Hematopoietic multipotent progenitor cell treated with erythropoietin and hydrocortisone succinate and interleukin-3 and kit ligand, for 8 days (in vitro differentiated cells): ENCODE results near the gene CENPU.
"Not testable (repeated sequence)": the region's sequence is repeated elsewhere in the genome, so short reads cannot be mapped to it uniquely, and the experiment has no call there.

Experiments
- DNase-seq: peaks from one replicate; pipeline ENCODE4 v3.0.0-alpha.2; 2015

Gene CENPU

DNA sequence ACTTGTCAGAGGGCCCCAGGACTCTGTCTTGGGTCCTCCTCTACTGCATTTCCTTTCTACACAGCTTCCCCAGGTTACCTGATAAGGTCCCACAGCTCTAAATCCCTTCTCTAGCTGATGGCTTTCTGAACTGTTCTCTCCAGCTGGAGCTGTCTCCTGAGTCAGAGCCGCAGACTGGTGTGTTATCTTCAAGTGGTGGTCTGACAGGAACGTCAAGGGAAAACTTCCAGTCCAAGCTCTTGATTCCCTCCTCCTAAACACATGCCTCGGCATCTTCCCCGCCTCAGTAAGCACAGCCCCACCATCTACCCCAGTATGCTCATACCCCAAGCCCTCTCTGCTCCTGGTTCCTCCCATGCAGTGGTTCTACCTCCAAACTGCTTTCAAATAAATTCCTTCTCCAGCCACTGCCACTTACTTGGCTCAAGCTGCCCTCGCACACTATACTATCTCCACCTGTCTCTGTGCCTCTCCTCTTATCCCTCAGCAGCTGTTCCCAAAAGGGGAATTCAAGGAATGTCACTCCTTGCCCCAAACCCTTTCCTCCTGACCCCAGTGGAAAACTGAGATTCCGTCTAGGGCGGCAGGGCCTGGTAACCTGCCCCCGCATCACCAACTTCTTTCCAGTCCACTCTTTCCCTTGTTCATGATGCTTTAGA, 17.2 kb upstream of the CENPU start:
- DNase-seq: no peak

DNA sequence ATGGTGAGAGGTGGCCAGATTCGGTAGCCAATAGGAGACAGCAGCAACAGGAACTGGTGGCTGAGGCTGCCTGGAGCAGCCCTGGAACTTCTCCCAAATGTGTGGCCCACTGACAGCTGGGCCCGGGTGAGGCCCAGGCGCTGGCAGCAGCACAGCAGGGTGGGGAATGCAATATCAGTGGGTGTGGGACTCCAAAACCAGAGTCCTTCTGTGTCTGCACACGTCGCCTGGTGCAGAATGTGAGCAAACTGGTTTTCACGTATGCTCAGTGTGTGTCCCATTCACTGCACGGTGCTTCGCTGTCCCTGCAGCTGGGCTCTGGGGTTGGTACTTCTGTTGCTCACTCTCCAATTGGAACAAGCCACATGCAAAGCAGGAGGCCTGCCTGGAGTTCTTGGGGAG, 14.4 kb upstream of the CENPU start:
- DNase-seq: peak; percentile 76

GRCh38 chr4:184747034-184747830, 13.3 kb upstream of the CENPU start:
- peak; percentile 79 for DNase-seq

- DNase-seq: peak; percentile 93
Measured at GRCh38 chr4:184745831-184746795, 12.2 kb upstream of the CENPU start.

GRCh38 chr4:184744236-184744635, 10.3 kb upstream of the CENPU start:
- DNase-seq: no peak

- DNase-seq: no peak
Measured at GRCh38 chr4:184743650-184744049, 9.8 kb upstream of the CENPU start.

DNA sequence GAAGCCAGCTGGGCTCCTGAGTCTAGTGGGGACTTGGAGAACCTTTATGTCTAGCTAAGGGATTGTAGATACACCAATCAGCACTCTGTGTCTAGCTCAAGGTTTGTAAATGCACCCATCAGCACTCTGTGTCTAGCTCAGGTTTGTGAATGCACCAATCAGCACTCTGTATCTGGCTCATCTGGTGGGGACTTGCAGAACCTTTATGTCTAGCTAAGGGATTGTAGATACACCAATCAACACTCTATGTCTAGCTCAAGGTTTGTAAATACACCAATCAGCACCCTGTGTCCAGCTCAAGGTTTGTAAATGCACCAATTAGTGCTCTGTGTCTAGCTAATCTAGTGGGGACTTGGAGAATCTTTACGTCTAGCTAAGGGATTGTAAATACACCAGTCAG, 7.8 kb upstream of the CENPU start:
- not testable (repeated sequence) for DNase-seq

- DNase-seq: no peak
Measured at GRCh38 chr4:184740980-184741391, 7.1 kb upstream of the CENPU start.

DNA sequence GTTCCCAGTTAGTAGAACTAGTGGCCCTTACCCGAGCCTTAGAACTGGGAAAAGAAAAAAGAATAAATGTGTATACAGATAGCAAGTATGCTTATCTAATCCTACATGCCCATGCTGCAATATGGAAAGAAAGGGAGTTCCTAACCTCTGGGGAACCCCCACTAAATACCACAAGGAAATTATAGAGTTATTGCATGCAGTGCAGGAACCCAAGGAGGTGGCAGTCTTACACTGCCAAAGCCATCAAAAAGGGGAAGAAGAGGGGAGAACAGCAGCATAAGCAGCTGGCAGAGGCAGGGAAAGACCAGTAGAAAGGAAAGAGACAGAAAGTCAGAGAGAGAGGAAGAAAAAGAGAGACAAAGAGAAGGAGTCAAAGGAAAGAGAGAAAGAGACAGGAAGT, 5.7 kb upstream of the CENPU start:
- DNase-seq: peak; percentile 85

DNA sequence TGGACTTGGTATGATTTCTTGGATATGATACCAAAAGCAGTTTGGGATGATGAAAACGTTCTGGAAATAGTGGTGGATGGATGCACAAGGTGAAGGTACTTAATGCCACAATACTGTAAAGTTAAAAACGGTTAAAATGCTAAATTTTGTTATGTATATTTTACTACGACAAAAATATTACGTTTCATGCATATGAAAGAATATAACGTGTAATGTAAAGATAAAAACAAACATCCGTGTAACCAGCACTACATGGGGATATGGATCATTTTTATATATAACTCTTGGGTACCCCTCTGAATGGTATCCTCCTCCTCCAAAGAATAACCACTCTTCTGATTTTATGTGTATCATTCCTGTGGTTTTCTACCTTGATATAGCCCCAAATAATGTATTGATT, 862 bp upstream of the CENPU start:
- no peak for DNase-seq

GRCh38 chr4:184732126-184732525, 1.8 kb downstream of the CENPU start:
- DNase-seq: peak; percentile 25

DNA sequence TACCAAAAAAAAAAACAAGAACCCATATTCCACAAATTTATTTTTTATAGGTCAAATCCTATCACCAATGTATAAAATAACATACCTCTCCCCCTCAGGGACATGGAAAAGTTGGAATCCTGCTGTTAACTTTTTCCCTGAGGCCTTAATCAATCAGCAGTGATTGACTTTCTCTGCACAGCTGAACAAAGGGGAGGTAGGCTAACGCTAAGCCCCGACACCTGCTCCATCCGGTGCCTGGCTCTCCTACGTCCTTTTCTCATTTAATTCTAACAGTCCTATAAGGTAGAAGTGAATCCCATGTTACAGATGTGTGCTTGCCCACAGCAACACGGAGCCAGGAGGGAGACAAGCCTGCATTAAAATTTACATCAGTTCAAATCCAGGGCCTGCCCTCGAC, 2.8 kb downstream of the CENPU start:
- no peak for DNase-seq

GRCh38 chr4:184729946-184730345, 4.0 kb downstream of the CENPU start:
- DNase-seq: no peak

- no peak for DNase-seq
Measured at GRCh38 chr4:184728858-184729257, 5.0 kb downstream of the CENPU start.

- no peak for DNase-seq
Measured at GRCh38 chr4:184727430-184727829, 6.5 kb downstream of the CENPU start.

- DNase-seq: peak; percentile 67
Measured at GRCh38 chr4:184722798-184723197, 11.1 kb downstream of the CENPU start.

GRCh38 chr4:184721254-184721653, 12.6 kb downstream of the CENPU start:
- no peak for DNase-seq

- no peak for DNase-seq
Measured at GRCh38 chr4:184719407-184719806, 14.5 kb downstream of the CENPU start.

DNA sequence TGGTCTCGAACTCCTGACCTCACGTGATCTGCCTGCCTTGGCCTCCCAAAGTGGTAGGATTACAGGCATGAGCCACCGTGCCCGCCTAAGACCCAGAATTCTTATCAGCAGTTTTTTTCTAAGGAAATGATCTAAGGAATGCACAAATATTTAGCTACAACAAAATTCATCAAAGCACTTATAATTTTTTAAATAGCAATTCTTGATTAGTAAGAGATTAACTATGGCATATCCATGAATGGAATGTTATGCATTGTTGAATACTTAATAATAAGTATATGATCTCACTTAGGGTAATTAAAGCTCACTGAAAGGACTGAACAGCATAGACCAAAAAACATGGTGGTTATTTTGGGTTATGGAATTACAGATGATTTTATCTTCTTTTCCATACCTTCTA, 18.4 kb downstream of the CENPU start:
- no peak for DNase-seq

DNA sequence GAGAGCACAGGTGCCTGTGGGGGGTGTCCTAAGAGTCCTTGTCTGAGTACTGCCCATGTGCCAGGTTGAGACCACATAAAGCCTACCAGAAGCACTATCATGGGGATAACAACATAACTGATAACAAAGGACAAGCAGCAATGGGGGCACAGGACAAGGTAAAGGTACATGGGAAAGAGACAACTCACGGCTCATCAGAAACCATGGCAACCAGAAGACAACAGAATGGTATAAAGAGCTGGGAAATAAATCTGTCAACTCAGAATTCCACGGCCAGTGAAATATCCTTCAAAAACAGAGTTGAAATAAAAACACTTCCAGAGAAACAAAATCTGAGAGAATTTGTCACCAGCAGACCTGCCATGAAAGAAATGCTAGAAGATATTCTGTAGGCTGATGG, 20.0 kb downstream of the CENPU start:
- no peak for DNase-seq

- no peak for DNase-seq
Measured at GRCh38 chr4:184712322-184712721, 21.6 kb downstream of the CENPU start.

DNA sequence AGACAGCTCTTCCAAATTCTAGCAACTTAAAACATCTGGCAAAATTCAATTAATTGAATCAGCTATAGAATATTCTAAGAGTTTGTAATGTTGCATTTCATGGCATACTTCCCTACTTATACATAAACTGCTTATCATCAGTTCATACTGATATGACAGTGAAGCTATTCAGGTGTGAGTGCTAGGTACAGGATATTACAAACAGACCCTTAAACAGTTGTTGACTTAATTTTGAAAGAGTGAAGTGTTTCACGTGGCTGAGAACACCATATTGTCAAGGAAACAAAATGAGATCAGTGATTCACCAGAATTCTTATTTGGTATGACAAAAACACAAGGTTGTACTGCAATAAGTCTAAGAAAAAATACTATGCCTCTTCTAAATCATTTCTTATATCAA, 27.4 kb downstream of the CENPU start:
- no peak for DNase-seq

GRCh38 chr4:184705692-184706091, 28.2 kb downstream of the CENPU start:
- peak; percentile 76 for DNase-seq
